Prostate gland (tissue), 2 donors: ENCODE results near the gene DYNC2LI1. TPM values are rescaled to one million over a fixed set of nuclear protein-coding genes. Genes with fewer than 3 reads are reported as not detected.
"Not testable (repeated sequence)": the region's sequence is repeated elsewhere in the genome, so short reads cannot be mapped to it uniquely, and the experiment has no call there.

ENCODE experiments used
- DNase-seq: peaks from one replicate; pipeline ENCODE4 v3.0.0-alpha.2; 2019; ENCODE audit warnings: low spot score
- H3K27ac ChIP-seq, 2 donors: fragments of 200-600 bp; sonication (generic); 2 replicates each; pipeline ENCODE4 v1.5.1; 2017 to 2019
- H3K27me3 ChIP-seq: fragments of 200-600 bp; sonication (generic); replicated peaks from 2 replicates; pipeline ENCODE4 v1.5.1; 2019; ENCODE audit not compliant: insufficient read depth
- H3K36me3 ChIP-seq, 2 donors: fragments of 200-600 bp; sonication (generic); 1 replicate in 1 of 2; 2 replicates in 1 of 2; pipeline versions ENCODE4 v1.5.1 to v1.8.1; 2017 to 2019
- H3K4me1 ChIP-seq: fragments of 200-600 bp; sonication (generic); replicated peaks from 2 replicates; pipeline ENCODE4 v1.5.1; 2019
- H3K4me3 ChIP-seq, 2 donors: fragments of 200-600 bp; sonication (generic); 2 replicates each; pipeline ENCODE4 v1.5.1; 2017 to 2019
- H3K9me3 ChIP-seq: fragments of 200-600 bp; sonication (generic); 2 replicates; pipeline ENCODE4 v1.5.1; 2017
- POLR2A ChIP-seq: fragments of 450-650 bp; IDR thresholded peaks from one replicate; pipeline ENCODE4 v1.6.1; 2016; ENCODE audit warnings: antibody characterized with exemption, mild to moderate bottlenecking
- POLR2AphosphoS5 ChIP-seq: sonication (generic); formaldehyde crosslinking; IDR thresholded peaks from one replicate; pipeline ENCODE4 v1.6.1; 2017; ENCODE audit warnings: antibody characterized with exemption
- WGBS: methylation state at CpG from one replicate; pipeline ENCODE4 v1.1.5; 2018; 5-methylcytosine and 5-hydroxymethylcytosine counted together
- intact Hi-C: fragments of 100-400 bp; cut with DNase I; formaldehyde crosslinking; loops from one replicate; pipeline ENCODE4 v1.14.2; 2022
- total RNA-seq, 2 donors: library from RNA; depleted of rRNA; stranded (reverse); fragments of >200 nt; gene quantifications; one replicate each; pipeline ENCODE4 v1.1.0, GENCODE V29; 2016
- TF ChIP-seq, protein P1 (sequence below), 4 experiments: fragments of 200-600 bp in 2 of 4; fragments of 450-650 bp in 2 of 4; sonication (generic) in 2 of 4; IDR thresholded peaks; 1 replicate in 3 of 4; 2 replicates in 1 of 4; pipeline ENCODE4 v1.5.1; 2016 to 2019; ENCODE audit warnings: antibody characterized with exemption in 4 of 4, mild to moderate bottlenecking in 2 of 4, moderate library complexity in 2 of 4

Gene DYNC2LI1
- 10 to 100 TPM; 26.1 to 27.3 TPM for total RNA-seq

DNA sequence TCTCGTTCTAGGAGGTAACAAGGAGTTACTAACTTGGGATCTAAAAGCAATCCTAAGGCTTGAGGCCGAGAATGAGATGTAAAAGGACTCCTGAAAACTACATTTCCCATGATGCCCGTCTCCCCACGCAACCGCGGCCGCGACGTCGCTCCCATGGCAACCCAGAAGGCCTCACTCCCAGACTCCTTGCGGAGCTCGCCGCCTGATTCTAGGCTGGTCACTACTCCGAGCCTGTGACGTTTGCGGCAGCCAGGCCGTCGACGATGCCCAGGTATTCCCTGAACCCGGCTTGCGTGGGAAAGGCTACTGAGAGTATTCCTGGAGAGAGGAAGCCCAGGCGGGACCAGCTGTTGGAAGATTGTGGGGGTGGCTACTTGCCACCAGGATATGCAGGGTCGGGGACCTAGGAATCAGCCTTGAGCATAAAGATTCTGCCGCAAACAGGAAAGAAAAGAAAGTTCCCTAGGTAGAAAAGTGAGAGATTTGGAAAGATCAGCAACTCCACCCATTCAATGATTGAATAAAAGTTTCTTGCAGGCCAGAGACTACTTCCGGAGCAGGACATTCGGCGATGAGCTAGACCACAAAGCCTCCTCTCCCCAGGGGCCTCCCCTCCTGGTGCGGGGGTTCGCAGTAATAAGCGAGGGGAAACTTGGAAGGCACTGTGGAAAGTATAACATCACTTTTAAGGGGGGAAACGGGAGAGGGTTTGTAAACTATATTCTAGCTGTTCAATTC is at the start of gene DYNC2LI1:
Gene DYNC2LI1, plus strand, starts transcription at position 164 of the 738 bp plus-strand sequence. Its CDS starts 100 bp downstream, at position 264.
- no peaks in the 10 kb centered on the region for H3K27me3 ChIP-seq
- no peaks in the 10 kb centered on the region for H3K4me1 ChIP-seq
- peak; percentile 56 for TF ChIP-seq POLR2A
- TF ChIP-seq, protein P1, sequence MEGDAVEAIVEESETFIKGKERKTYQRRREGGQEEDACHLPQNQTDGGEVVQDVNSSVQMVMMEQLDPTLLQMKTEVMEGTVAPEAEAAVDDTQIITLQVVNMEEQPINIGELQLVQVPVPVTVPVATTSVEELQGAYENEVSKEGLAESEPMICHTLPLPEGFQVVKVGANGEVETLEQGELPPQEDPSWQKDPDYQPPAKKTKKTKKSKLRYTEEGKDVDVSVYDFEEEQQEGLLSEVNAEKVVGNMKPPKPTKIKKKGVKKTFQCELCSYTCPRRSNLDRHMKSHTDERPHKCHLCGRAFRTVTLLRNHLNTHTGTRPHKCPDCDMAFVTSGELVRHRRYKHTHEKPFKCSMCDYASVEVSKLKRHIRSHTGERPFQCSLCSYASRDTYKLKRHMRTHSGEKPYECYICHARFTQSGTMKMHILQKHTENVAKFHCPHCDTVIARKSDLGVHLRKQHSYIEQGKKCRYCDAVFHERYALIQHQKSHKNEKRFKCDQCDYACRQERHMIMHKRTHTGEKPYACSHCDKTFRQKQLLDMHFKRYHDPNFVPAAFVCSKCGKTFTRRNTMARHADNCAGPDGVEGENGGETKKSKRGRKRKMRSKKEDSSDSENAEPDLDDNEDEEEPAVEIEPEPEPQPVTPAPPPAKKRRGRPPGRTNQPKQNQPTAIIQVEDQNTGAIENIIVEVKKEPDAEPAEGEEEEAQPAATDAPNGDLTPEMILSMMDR (IDR thresholded peaks at IDR 0.05) = no peak
- TF ChIP-seq POLR2AphosphoS5 = peak; percentile 89
- peak; percentile 89 for DNase-seq
- under 1% methylated on average over 31 of the region's 31 CpGs for WGBS
- H3K36me3 ChIP-seq = no peaks in the 10 kb centered on the region
- peak within 1 kb of the TSS; percentile 55 to 62 for H3K4me3 ChIP-seq
- H3K27ac ChIP-seq = peak within 1 kb of the TSS; percentile 83 to 87
- no peaks in the 10 kb centered on the region for H3K9me3 ChIP-seq
- intact Hi-C loops = no loop called here

DNA sequence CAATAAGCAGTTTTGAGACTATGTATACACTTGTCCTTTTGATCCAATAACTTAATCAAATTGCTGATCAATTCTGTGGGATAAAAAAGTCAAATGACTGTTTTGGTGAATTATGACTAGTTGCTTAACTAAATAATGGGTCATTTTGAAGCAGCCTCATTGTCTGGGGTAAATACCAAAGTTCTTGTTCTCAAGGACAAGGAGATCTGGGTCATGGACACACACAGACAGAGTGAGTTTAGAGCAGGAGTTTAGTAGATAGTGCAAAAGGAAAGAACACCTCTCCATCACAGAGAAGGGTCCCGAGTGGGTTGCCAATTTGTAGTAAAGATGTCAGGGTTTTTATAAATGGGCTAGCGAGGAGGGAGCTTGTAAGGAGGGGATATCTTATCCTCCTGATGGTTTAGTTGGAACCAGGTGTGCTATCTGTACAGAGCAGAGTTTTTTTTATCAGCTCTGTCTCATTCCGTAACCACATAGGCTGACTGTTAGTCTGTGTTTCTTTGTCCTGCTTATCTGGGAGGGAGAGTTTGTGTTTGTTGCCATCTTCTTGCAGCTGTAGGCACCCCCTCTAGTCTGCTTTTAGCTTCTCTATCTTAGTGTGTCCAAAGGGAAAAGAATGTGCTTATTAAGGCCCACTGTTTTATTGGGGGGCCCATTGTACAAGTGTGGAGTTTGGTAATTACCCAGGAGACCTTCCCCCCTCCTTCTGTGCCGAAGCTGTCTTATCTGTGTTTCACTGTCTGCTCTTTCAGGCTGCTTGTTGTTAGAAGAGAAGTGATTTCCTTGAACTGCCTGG is 48.9 kb upstream of the DYNC2LI1 start:
- intact Hi-C loops = no loop called here
- no peaks in the 10 kb centered on the region for H3K9me3 ChIP-seq
- no peak for DNase-seq
- no peaks in the 10 kb centered on the region for H3K4me1 ChIP-seq
- no peaks in the 10 kb centered on the region for H3K36me3 ChIP-seq
- 54% methylated on average over 4 of the region's 4 CpGs for WGBS
- no peak overlapping the region for H3K4me3 ChIP-seq
- TF ChIP-seq POLR2A (no peak), POLR2AphosphoS5 (no peak)
- TF ChIP-seq, protein P1 (IDR thresholded peaks at IDR 0.05) = no peak
- no peaks in the 10 kb centered on the region for H3K27me3 ChIP-seq
- H3K27ac ChIP-seq = no peak overlapping the region

DNA sequence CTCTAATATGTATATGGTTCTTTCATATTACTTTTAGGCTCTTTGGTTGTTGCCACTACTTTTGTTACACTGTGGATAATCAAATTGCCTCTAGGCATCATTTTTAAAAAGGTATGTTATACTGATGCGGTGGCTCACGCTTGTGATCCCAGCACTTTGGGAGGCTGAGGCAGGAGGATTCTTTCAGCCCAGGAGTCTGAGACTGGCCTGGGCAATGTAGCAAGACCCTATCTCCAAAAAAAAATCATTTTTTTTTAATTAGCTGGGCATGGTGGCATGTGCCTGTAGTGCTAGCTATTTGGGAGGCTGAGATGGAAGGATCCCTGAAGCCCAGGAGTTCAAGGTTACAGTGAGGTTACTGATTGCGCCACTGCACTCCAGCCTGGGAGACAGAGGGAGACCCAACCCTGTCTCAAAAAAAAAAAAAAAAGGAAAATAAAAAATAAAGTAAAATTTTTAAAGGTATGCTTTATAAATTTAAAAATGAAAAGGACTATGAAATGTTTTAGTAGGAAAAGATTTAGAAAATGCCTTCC is 48.1 kb upstream of the DYNC2LI1 start:
- Histone ChIP-seq H3K27me3 (no peaks in the 10 kb centered on the region), H3K27ac (no peak overlapping the region), H3K4me1 (no peaks in the 10 kb centered on the region), H3K4me3 (no peak overlapping the region), H3K9me3 (no peaks in the 10 kb centered on the region), H3K36me3 (no peaks in the 10 kb centered on the region)
- DNase-seq = no peak
- intact Hi-C loops = no loop called here
- TF ChIP-seq, protein P1 (IDR thresholded peaks at IDR 0.05) = no peak
- no peak for TF ChIP-seq POLR2AphosphoS5
- TF ChIP-seq POLR2A = no peak
- WGBS = 93% methylated on average over 3 of the region's 3 CpGs

DNA sequence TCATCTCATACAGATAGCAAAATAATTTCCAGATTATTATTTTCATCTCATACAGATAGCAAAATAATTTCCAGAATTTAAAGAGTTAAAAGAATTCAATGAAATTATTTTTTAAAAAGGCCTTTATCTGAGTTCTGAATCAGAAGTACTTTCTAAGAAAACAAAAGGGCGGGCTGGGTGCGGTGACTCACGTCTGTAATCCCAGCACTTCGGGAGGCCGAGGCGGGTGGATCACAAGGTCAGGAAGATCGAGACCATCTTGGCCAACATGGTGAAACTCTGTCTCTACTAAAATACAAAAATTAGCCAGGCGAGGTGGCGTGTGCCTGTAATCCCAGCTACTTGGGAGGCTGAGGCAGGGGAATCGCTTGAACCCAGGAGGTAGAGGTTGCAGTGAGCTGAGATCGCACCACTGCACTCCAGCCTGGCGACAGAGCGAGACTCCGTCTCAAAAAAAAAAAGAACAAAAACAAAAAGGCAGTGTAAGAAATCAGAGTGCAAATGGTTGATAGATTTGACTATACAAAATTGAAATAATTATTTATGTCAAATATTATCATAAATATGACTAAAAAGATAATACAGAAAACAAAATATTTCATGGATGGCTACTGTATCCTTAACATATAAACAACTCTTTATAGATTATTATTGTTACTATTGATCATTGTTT is 46.7 kb upstream of the DYNC2LI1 start:
- DNase-seq, H3K4me3 ChIP-seq, H3K36me3 ChIP-seq, H3K9me3 ChIP-seq, intact Hi-C loops, H3K27ac ChIP-seq, H3K4me1 ChIP-seq, H3K27me3 ChIP-seq: not testable (repeated sequence)
- 64% methylated on average over 14 of the region's 14 CpGs for WGBS

DNA sequence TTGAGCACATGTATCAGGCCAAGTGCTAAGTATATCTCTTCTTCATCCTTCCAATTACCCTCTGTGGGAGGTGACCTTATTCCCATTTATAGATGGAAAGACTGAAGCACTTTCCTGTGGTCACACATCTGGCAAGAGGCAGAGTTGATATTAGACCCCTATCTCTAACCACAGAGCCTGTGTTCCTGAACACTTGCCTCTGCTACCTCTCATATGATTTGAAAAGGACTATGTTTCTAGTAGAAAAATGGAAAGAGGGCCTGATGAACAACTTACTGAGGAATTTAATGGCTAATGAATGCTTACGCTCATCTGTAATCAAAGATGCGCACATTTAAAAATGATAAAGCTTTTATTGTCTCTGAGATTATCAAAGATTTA is 46.2 kb upstream of the DYNC2LI1 start:
- Histone ChIP-seq H3K9me3 (no peaks in the 10 kb centered on the region), H3K27me3 (no peaks in the 10 kb centered on the region), H3K4me1 (no peaks in the 10 kb centered on the region), H3K27ac (no peak overlapping the region), H3K4me3 (no peak overlapping the region), H3K36me3 (no peaks in the 10 kb centered on the region)
- no peak for DNase-seq
- 91% methylated on average over 2 of the region's 2 CpGs for WGBS
- TF ChIP-seq, protein P1 (IDR thresholded peaks at IDR 0.05) = no peak
- TF ChIP-seq POLR2AphosphoS5 (no peak), POLR2A (no peak)
- intact Hi-C loops = no loop called here
